Measurements from ENCODE around the gene SRPK3.

SRPK3 gene

GRCh38 chrX:153789654-153790053, 8.8 kb downstream of the SRPK3 start:
- no peak for DNase-seq

GRCh38 chrX:153791104-153791852, 10.4 kb downstream of the SRPK3 start:
- no peak for DNase-seq

- no peak for DNase-seq
These were observed 11.5 kb downstream of the SRPK3 start for GRCh38 chrX:153792368-153792767.

GRCh38 chrX:153793291-153793690, 12.4 kb downstream of the SRPK3 start:
- DNase-seq = no peak

GRCh38 chrX:153794018-153794896, 13.4 kb downstream of the SRPK3 start, which contains the start of the genes IDH3G and SSR4:
TSS of gene IDH3G (minus strand) at chrX:153794375. CDS start at chrX:153794326, 49 bp downstream.
TSS of gene SSR4 (plus strand) at chrX:153794668. CDS start at chrX:153794688, 20 bp downstream.
- DNase-seq = peak; percentile 97

- peak; percentile 54 for DNase-seq
These were observed 14.3 kb downstream of the SRPK3 start for GRCh38 chrX:153794897-153795816.

GRCh38 chrX:153797415-153798015, 16.7 kb downstream of the SRPK3 start:
- DNase-seq = no peak

GRCh38 chrX:153799326-153799725, 18.5 kb downstream of the SRPK3 start:
- DNase-seq = no peak

- peak; percentile 14 for DNase-seq
These were observed 19.4 kb downstream of the SRPK3 start for GRCh38 chrX:153800177-153800722.

- DNase-seq = peak; percentile 38
These were observed 19.9 kb downstream of the SRPK3 start for GRCh38 chrX:153800746-153801145.

GRCh38 chrX:153801669-153802068, 20.8 kb downstream of the SRPK3 start:
- DNase-seq = peak; percentile 25

GRCh38 chrX:153802513-153803045, 21.7 kb downstream of the SRPK3 start:
- no peak for DNase-seq

- DNase-seq = no peak
These were observed 22.6 kb downstream of the SRPK3 start for GRCh38 chrX:153803211-153804099.

GRCh38 chrX:153804100-153804595, 23.3 kb downstream of the SRPK3 start:
- DNase-seq = peak; percentile 13

- DNase-seq = no peak
These were observed 23.8 kb downstream of the SRPK3 start for GRCh38 chrX:153804621-153805020.

GRCh38 chrX:153805436-153805835, 24.6 kb downstream of the SRPK3 start:
- DNase-seq = no peak

GRCh38 chrX:153806999-153807575, 26.2 kb downstream of the SRPK3 start:
- no peak for DNase-seq

GRCh38 chrX:153807976-153808375, 27.1 kb downstream of the SRPK3 start:
- DNase-seq = no peak

GRCh38 chrX:153812220-153812619, 31.4 kb downstream of the SRPK3 start:
- no peak for DNase-seq

- no peak for DNase-seq
These were observed 32.3 kb downstream of the SRPK3 start for GRCh38 chrX:153813161-153813560.
